Superior temporal gyrus (tissue), 1 donor: ENCODE data around the gene NOP14.
"Not testable (repeated sequence)": the region's sequence is repeated elsewhere in the genome, so short reads cannot be mapped to it uniquely, and the experiment has no call there.

Experiments used
- DNase-seq: peaks from one replicate; pipeline ENCODE4 v3.0.0-alpha.2; 2016; ENCODE audit errors: extremely low spot score

NOP14 gene

GRCh38 chr4:2942532-2943363, 20.5 kb downstream of the NOP14 start:
- no peak for DNase-seq

GRCh38 chr4:2942037-2942531, 21.1 kb downstream of the NOP14 start:
- no peak for DNase-seq

- DNase-seq = no peak
Observed at GRCh38 chr4:2941138-2942036, 21.8 kb downstream of the NOP14 start.

GRCh38 chr4:2940267-2941137, 22.7 kb downstream of the NOP14 start:
- no peak for DNase-seq

GRCh38 chr4:2939383-2940243, 23.6 kb downstream of the NOP14 start:
- no peak for DNase-seq

GRCh38 chr4:2938906-2939305, 24.3 kb downstream of the NOP14 start:
- no peak for DNase-seq

GRCh38 chr4:2938411-2938810, 24.8 kb downstream of the NOP14 start:
- not testable (repeated sequence) for DNase-seq

GRCh38 chr4:2937986-2938385, 25.2 kb downstream of the NOP14 start:
- DNase-seq = no peak

GRCh38 chr4:2937146-2937857, 25.9 kb downstream of the NOP14 start:
- DNase-seq = no peak

GRCh38 chr4:2936773-2937145, 26.4 kb downstream of the NOP14 start:
- peak; percentile 32 for DNase-seq

- DNase-seq = no peak
Observed at GRCh38 chr4:2935762-2936743, 27.2 kb downstream of the NOP14 start.

GRCh38 chr4:2934813-2935761, 28.1 kb downstream of the NOP14 start:
- peak; percentile 87 for DNase-seq

GRCh38 chr4:2934077-2934812, 29.0 kb downstream of the NOP14 start:
- no peak for DNase-seq

- DNase-seq = no peak
Observed at GRCh38 chr4:2933566-2934076, 29.6 kb downstream of the NOP14 start.

GRCh38 chr4:2932951-2933565, 30.1 kb downstream of the NOP14 start:
- no peak for DNase-seq

- no peak for DNase-seq
Observed at GRCh38 chr4:2932321-2932950, 30.8 kb downstream of the NOP14 start.
